Measurements from ENCODE around the gene RTBDN.

The RTBDN gene

DNA sequence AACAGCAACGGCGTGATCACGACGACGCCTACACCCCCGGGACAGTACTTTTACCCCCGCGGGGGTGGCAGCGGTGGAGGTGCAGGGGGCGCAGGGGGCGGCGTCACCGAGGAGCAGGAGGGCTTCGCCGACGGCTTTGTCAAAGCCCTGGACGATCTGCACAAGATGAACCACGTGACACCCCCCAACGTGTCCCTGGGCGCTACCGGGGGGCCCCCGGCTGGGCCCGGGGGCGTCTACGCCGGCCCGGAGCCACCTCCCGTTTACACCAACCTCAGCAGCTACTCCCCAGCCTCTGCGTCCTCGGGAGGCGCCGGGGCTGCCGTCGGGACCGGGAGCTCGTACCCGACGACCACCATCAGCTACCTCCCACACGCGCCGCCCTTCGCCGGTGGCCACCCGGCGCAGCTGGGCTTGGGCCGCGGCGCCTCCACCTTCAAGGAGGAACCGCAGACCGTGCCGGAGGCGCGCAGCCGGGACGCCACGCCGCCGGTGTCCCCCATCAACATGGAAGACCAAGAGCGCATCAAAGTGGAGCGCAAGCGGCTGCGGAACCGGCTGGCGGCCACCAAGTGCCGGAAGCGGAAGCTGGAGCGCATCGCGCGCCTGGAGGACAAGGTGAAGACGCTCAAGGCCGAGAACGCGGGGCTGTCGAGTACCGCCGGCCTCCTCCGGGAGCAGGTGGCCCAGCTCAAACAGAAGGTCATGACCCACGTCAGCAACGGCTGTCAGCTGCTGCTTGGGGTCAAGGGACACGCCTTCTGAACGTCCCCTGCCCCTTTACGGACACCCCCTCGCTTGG is 42.1 kb downstream of the RTBDN start:
- TF ChIP-seq, protein P1, sequence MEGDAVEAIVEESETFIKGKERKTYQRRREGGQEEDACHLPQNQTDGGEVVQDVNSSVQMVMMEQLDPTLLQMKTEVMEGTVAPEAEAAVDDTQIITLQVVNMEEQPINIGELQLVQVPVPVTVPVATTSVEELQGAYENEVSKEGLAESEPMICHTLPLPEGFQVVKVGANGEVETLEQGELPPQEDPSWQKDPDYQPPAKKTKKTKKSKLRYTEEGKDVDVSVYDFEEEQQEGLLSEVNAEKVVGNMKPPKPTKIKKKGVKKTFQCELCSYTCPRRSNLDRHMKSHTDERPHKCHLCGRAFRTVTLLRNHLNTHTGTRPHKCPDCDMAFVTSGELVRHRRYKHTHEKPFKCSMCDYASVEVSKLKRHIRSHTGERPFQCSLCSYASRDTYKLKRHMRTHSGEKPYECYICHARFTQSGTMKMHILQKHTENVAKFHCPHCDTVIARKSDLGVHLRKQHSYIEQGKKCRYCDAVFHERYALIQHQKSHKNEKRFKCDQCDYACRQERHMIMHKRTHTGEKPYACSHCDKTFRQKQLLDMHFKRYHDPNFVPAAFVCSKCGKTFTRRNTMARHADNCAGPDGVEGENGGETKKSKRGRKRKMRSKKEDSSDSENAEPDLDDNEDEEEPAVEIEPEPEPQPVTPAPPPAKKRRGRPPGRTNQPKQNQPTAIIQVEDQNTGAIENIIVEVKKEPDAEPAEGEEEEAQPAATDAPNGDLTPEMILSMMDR (IDR thresholded peaks at IDR 0.05; ENCODE audit: control insufficient read depth, insufficient read depth, low read depth, low read length, missing control alignments), result no peak
- H3K4me3 ChIP-seq (ENCODE audit: control insufficient read depth, low read depth, low read length), result peak overlapping the region; percentile 94
- no peak for DNase-seq (ENCODE audit: low read depth)

DNA sequence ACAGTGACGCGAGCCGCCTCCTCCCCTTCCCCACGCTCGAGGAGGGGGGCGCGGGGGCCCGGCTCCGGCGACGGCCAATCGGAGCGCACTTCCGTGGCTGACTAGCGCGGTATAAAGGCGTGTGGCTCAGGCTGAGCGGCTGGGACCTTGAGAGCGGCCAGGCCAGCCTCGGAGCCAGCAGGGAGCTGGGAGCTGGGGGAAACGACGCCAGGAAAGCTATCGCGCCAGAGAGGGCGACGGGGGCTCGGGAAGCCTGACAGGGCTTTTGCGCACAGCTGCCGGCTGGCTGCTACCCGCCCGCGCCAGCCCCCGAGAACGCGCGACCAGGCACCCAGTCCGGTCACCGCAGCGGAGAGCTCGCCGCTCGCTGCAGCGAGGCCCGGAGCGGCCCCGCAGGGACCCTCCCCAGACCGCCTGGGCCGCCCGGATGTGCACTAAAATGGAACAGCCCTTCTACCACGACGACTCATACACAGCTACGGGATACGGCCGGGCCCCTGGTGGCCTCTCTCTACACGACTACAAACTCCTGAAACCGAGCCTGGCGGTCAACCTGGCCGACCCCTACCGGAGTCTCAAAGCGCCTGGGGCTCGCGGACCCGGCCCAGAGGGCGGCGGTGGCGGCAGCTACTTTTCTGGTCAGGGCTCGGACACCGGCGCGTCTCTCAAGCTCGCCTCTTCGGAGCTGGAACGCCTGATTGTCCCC is 42.9 kb downstream of the RTBDN start, which contains the start of gene JUNB:
JUNB (plus strand) TSS at position 142 of the 706 bp plus-strand sequence; CDS start at position 428, 286 bp downstream.
- DNase-seq (ENCODE audit: low read depth), result peak; percentile 90
- TF ChIP-seq, protein P1 (IDR thresholded peaks at IDR 0.05; ENCODE audit: control insufficient read depth, insufficient read depth, low read depth, low read length, missing control alignments), result no peak
- H3K4me3 ChIP-seq (ENCODE audit: control insufficient read depth, low read depth, low read length), result peak within 1 kb of the TSS; percentile 94

DNA sequence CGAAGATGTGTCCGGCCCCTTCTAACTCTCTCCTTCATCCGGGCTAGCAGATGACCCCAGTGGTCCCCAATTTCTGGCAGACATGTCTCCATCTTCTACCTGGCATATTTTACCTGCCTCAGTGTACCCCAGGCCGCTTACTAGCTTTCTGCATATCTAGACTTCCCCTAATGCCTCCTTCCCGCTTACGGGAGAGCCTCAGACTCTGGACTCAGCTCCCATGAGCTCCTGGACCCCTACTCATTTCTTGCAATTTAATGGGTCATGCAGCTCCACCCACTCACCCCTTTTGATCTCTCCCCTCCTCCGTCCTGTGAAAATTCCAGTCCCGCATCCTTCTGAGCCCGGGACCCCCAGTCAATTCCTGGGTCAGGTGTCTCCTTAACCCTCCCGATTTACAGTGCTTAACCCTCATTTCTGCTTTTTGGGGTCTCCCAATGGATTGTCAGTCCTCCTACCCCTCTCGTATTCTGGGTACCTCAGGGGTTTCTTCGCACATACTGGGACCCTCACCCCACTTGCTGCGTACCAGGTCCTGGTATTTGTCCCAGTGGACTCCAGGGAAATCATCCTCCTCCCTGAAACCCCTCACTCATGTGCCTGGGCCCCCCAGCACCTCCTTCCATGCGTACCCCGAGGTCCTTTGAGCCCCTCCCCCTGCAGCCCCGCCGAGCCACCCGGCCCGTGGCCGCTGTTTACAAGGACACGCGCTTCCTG is 43.6 kb downstream of the RTBDN start:
- TF ChIP-seq, protein P1 (IDR thresholded peaks at IDR 0.05; ENCODE audit: control insufficient read depth, insufficient read depth, low read depth, low read length, missing control alignments), result no peak
- H3K4me3 ChIP-seq (ENCODE audit: control insufficient read depth, low read depth, low read length), result peak overlapping the region; percentile 94
- DNase-seq (ENCODE audit: low read depth), result no peak

DNA sequence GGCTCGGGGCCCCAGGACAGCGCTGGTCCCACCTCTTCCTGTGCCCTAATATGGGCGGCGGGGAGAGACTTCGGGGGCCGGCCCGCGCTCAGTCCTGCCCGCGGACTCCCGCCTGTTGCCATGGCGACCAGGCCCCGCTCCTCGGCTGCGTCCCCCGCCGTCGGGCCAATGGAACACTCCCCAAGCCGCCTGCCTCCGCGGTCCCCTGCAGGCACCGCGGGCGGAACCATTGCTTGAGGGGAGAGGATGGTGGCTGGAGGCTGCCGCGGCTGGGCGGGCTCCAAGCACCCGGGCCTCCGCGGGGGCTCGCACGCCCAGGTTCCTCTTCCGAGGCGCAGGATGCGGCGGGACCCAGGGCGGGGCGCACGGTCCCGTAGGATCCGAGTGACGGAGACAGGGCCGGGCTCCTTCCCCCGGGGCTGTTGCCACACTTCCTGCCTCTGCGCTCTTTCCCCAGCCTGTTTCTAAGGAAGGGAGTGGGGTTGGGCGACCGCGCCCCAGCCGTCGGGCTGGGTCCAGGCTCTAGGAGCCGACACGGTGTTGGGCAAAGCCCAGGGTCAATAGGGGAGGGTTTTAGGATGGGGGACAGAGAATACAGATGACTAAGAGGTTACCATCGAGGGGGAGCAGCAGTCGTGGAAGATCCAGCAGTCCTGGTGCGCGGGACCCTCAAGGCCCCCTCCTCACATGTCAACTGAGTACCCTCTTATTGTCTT is 44.3 kb downstream of the RTBDN start:
- peak; percentile 90 for DNase-seq (ENCODE audit: low read depth)
- peak overlapping the region; percentile 94 for H3K4me3 ChIP-seq (ENCODE audit: control insufficient read depth, low read depth, low read length)
- TF ChIP-seq, protein P1 (IDR thresholded peaks at IDR 0.05; ENCODE audit: control insufficient read depth, insufficient read depth, low read depth, low read length, missing control alignments), result no peak

DNA sequence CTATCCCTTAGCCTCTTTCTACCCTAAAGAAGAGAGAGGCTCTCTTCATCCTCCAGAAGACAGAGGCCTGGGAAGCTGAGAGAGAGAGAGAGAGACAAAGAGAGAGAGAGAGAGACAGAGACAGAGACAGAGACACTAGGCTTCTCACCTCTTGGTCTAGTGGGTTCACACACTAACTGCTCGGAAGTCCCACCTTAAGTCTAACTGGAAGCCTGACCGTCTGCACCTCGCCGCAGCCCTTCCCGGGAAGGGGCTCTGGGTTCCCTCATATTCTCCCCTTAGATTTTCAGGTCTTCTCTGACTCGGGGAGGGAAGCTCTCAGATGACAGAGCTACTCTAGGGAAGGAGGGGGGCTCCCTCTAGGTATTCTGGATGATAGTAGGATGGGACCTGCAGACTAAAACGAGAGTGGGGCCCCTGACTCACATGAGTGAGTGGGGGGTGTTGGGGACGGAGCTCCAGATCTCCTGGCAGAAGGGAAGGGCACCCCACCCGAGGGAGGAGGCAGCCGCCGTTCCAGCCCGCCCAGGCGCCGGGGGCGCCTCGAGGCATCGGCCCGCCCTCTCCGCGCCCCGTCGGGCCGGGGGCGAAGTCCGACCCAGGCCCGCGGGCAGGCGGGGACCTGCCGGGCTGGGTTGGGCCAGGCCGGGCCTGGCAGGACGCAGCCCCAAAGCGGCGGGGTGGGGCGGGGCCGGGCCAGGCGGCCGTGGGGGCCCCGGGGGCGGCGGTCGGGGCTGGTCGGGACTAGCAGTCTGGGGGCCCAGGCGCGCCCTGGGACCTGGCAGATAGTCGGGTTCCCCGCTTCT is 45.1 kb downstream of the RTBDN start:
- peak overlapping the region; percentile 94 for H3K4me3 ChIP-seq (ENCODE audit: control insufficient read depth, low read depth, low read length)
- TF ChIP-seq, protein P1 (IDR thresholded peaks at IDR 0.05; ENCODE audit: control insufficient read depth, insufficient read depth, low read depth, low read length, missing control alignments), result no peak
- DNase-seq (ENCODE audit: low read depth), result no peak
